Lower leg skin (tissue), 4 donors: ENCODE results near the gene MEN1. TPM values are rescaled to one million over a fixed set of nuclear protein-coding genes. Genes with fewer than 3 reads are reported as not detected.
A peak's percentile ranks its signal among the peaks of the same experiment; 100 is the strongest.

ENCODE experiments used
- DNase-seq, 2 donors: peaks; one replicate each; pipeline ENCODE4 v3.0.0-alpha.2; 2019; ENCODE audit warnings: low spot score in 2 of 2
- H3K4me3 ChIP-seq: fragments of 200-600 bp; sonication (generic); 2 replicates; pipeline ENCODE4 v1.5.1; 2017; ENCODE audit warnings: mild to moderate bottlenecking, low read depth; ENCODE audit not compliant: poor library complexity, severe bottlenecking
- POLR2A ChIP-seq, 2 donors: fragments of 450-650 bp; IDR thresholded peaks; one replicate each; pipeline ENCODE4 v1.6.1; 2016 to 2017; ENCODE audit warnings: antibody characterized with exemption in 2 of 2, mild to moderate bottlenecking in 1 of 2, moderate library complexity in 1 of 2
- WGBS, 2 donors: methylation state at CpG; one replicate each; pipeline ENCODE4 v1.1.5; 2018; 5-methylcytosine and 5-hydroxymethylcytosine counted together
- intact Hi-C: fragments of 100-400 bp; cut with DNase I; formaldehyde crosslinking; loops from one replicate; pipeline ENCODE4 v1.15.0; 2023; ENCODE audit warnings: low total_unique reads
- total RNA-seq, 4 donors: library from RNA; depleted of rRNA; stranded (reverse); fragments of >200 nt; gene quantifications; one replicate each; pipeline ENCODE4 v1.1.0, GENCODE V29; 2016
- TF ChIP-seq, protein P1 (sequence below), 3 donors: fragments of 450-650 bp; IDR thresholded peaks; one replicate each; pipeline ENCODE4 v1.5.1; 2016; ENCODE audit warnings: antibody characterized with exemption in 3 of 3, mild to moderate bottlenecking in 3 of 3, moderate library complexity in 2 of 3

The MEN1 gene
- total RNA-seq, 4 donors from 2014 or later = 20.5 to 42.7 (median 32.2) TPM

DNA sequence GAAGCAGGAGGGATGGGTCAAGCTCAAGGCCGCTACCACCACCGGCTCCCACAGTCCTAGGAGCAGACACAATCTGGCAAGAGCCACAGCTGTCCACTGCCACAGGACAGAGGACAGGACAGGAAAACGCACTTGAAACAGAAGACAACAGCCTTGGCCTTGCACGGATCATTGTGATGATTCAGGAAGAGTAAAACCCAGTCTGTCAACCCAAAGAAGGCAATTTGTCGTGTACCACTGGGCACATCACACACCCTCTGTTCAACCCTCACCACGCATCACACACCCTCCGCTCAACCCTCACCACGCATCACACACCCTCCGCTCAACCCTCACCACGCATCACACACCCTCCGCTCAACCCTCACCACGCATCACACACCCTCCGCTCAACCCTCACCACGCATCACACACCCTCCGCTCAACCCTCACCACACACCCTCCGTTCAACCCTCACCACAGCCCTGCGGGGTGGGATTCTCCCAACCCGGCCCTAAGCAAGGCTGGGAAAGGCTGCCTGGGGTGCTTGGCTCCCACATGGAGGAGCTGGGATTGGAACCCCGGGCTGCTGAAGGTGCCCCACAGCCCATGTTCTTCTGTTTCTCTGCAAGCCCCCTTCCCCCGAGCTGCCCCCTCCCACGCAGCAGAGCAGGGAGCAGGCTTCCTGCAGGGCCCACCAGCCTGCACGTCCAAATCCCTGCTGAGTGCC lies 45.4 kb upstream of the MEN1 start:
- WGBS, 2 donors = 69 to 74% methylated on average over 20 to 22 of the region's 22 CpGs
- no peak for DNase-seq
- TF ChIP-seq, protein P1, sequence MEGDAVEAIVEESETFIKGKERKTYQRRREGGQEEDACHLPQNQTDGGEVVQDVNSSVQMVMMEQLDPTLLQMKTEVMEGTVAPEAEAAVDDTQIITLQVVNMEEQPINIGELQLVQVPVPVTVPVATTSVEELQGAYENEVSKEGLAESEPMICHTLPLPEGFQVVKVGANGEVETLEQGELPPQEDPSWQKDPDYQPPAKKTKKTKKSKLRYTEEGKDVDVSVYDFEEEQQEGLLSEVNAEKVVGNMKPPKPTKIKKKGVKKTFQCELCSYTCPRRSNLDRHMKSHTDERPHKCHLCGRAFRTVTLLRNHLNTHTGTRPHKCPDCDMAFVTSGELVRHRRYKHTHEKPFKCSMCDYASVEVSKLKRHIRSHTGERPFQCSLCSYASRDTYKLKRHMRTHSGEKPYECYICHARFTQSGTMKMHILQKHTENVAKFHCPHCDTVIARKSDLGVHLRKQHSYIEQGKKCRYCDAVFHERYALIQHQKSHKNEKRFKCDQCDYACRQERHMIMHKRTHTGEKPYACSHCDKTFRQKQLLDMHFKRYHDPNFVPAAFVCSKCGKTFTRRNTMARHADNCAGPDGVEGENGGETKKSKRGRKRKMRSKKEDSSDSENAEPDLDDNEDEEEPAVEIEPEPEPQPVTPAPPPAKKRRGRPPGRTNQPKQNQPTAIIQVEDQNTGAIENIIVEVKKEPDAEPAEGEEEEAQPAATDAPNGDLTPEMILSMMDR (IDR thresholded peaks at IDR 0.05) = no peak
- no peak for TF ChIP-seq POLR2A (IDR thresholded peaks at IDR 0.05)
- intact Hi-C loops = no loop called here
- H3K4me3 ChIP-seq = no peak overlapping the region

DNA sequence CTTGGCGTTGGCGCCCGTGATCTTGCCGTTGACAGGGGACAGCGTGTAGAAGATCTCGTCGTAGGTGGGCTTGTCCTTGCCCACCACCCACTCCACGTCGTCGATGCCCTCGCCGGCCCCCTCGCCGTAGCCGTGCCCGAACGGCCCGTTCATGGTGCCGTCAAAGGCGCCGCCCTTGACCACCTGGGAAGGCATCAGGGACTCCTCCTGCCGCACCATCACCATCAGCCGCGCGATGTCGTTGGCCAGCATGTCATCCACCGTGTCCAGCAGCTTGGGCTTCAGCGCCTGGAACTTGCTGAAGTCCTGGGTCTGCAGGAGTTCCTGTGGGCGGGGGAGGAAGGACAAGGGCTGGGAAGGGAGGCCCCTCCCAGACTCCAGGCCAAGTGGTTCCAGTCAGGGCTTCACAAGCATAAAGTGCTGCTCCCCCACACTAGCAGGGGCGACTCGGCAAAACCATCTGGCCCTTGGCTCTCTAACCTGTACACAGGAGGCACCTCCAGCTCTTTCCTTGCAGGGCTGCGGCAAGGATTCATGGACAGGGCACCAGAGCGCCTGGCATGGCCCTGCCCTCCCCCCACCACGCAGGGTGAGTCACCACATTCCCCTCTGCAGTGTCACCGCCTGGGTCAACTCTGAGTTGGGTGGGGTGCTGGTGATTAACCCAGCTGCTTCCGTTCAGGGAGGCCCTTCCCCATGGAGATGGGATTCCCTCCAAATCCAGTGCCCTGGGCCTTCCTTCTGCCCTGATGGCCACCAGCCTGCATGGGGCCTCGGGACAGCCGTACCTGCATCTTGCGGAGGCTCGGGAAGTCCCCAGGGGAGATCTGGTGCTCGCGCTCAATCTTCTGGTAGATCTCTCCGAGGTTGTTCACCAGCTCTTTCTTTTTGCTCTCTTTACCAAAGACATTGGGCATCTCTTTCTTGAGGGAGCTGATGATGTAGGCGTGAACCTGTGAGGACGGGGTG lies 44.5 kb upstream of the MEN1 start:
- WGBS, 2 donors = 62 to 64% methylated on average over 41 to 44 of the region's 45 CpGs
- no peak overlapping the region for H3K4me3 ChIP-seq
- peak; percentile 83 to 97 for DNase-seq
- intact Hi-C loops = no loop called here
- TF ChIP-seq, protein P1 (IDR thresholded peaks at IDR 0.05) = no peak
- TF ChIP-seq POLR2A (IDR thresholded peaks at IDR 0.05) = no peak

DNA sequence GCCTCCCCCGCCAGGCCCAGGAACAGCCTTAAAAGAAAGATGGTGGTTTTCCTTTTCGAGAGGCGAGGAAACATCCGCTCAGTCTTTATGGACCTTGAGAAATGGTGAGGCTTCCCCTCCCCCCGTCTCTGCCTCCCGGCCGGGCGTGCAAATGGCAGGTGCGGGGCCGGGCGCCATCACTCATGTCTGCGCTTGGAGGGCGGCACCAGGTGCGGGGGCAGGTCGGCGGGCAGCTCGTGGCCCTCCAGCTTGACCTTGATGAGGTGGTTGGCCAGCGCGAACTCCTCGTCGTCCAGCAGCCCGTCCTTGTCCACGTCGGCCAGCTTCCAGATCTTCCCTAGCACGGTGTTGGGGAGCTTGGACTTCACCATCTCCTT lies 43.8 kb upstream of the MEN1 start:
- 91 to 94% methylated on average over 24 to 25 of the region's 25 CpGs for WGBS, 2 donors
- H3K4me3 ChIP-seq = no peak overlapping the region
- intact Hi-C loops = no loop called here
- no peak for DNase-seq
- TF ChIP-seq POLR2A (IDR thresholded peaks at IDR 0.05) = no peak
- TF ChIP-seq, protein P1 (IDR thresholded peaks at IDR 0.05) = no peak

DNA sequence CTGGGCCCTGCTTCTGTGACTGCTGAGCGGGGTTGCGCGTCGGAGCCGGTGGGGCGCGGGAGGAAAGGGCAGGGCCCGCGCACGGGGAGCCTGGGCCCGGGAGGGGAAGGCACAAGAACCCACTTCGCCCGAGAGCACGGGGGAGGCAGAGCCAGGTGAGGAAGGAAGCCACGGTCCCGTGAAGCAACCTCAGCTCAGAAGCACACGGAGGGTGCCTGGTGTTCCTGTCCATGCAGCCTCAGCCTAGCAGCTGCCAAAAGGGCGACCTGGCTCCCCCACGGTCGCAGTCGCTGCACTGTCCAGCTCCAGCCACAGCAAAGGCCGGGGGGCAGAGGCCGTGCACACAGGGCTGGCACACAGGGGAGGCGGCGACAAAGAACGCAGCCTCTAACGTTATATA lies 43.4 kb upstream of the MEN1 start:
- no peak overlapping the region for H3K4me3 ChIP-seq
- TF ChIP-seq POLR2A (IDR thresholded peaks at IDR 0.05) = no peak
- TF ChIP-seq, protein P1 (IDR thresholded peaks at IDR 0.05) = no peak
- WGBS, 2 donors = 77 to 82% methylated on average over 25 to 27 of the region's 27 CpGs
- DNase-seq = no peak
- intact Hi-C loops = no loop called here

DNA sequence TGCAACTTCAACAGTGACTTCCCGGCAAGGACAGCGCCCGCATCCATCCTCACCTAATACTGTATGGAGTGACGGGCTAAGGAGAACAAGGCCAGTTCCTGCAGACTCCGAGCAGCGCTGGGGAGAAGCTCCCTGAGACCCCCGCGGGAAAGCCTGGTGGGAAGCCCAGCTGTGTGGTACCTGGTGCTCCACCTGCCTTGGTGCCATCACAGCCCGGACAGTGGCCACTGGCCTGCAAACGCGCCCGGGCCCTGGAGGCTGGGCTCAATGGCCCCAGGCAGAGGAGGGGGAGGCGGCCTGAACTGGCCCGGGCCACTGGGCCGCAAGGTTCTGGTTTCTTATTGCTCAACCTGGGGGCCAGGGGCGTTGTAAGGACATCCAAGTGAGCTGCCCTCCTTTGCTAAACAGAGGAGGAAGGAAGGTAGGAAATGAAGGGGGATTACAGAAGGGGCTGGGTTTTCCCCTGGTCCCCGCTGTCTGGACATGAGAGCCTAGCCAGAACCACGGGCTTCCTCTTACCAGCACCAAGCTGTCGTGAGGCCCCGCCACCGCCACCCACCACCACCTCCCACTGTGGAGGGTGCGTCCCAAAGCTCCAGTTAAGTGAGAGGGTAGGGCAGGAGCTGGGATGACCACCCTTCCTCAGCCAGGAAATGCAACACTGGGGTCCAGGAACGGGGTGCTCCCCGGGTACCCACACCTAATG lies 42.6 kb upstream of the MEN1 start:
- 72 to 82% methylated on average over 19 to 24 of the region's 24 CpGs for WGBS, 2 donors
- no peak for DNase-seq
- H3K4me3 ChIP-seq = no peak overlapping the region
- TF ChIP-seq, protein P1 (IDR thresholded peaks at IDR 0.05) = no peak
- no peak for TF ChIP-seq POLR2A (IDR thresholded peaks at IDR 0.05)
- intact Hi-C loops = no loop called here
